BLaER1 treated with 17β-estradiol and CSF1 and Interleukin-3, amounts not matched to agents 10 nM and 100 nM (cell line): ENCODE results near the gene HIF1AN.
"Not testable (repeated sequence)": the region's sequence is repeated elsewhere in the genome, so short reads cannot be mapped to it uniquely, and the experiment has no call there.

Experiments used
- H3K27ac ChIP-seq, 11 experiments: shearing (Covaris generic); formaldehyde crosslinking; 2 replicates each; pipeline ENCODE4 v1.8.1; 2022
- H3K27me3 ChIP-seq, 11 experiments: shearing (Covaris generic); formaldehyde crosslinking; 2 replicates each; pipeline ENCODE4 v1.8.1; 2022
- H3K36me3 ChIP-seq, 11 experiments: shearing (Covaris generic); formaldehyde crosslinking; 2 replicates each; pipeline ENCODE4 v1.8.1; 2022
- H3K4me1 ChIP-seq, 10 experiments: shearing (Covaris generic); formaldehyde crosslinking; 2 replicates each; pipeline ENCODE4 v1.8.1; 2022
- H3K4me2 ChIP-seq, 11 experiments: shearing (Covaris generic); formaldehyde crosslinking; 2 replicates each; pipeline ENCODE4 v1.8.1; 2022
- H3K4me3 ChIP-seq, 10 experiments: shearing (Covaris generic); formaldehyde crosslinking; 2 replicates each; pipeline ENCODE4 v1.8.1; 2022
- H3K9ac ChIP-seq, 11 experiments: shearing (Covaris generic); formaldehyde crosslinking; 2 replicates each; pipeline ENCODE4 v1.8.1; 2022
- H3K9me3 ChIP-seq, 11 experiments: shearing (Covaris generic); formaldehyde crosslinking; replicated peaks in 1 of 11; 2 replicates each; pipeline ENCODE4 v1.8.1; 2022
- H4K20me1 ChIP-seq, 11 experiments: shearing (Covaris generic); formaldehyde crosslinking; 2 replicates each; pipeline ENCODE4 v1.8.1; 2022
- Cebpa-rat ChIP-seq, 11 experiments: shearing (Covaris generic); IDR thresholded peaks; 2 replicates each; pipeline ENCODE4 v1.8.1; 2022

Gene HIF1AN

DNA sequence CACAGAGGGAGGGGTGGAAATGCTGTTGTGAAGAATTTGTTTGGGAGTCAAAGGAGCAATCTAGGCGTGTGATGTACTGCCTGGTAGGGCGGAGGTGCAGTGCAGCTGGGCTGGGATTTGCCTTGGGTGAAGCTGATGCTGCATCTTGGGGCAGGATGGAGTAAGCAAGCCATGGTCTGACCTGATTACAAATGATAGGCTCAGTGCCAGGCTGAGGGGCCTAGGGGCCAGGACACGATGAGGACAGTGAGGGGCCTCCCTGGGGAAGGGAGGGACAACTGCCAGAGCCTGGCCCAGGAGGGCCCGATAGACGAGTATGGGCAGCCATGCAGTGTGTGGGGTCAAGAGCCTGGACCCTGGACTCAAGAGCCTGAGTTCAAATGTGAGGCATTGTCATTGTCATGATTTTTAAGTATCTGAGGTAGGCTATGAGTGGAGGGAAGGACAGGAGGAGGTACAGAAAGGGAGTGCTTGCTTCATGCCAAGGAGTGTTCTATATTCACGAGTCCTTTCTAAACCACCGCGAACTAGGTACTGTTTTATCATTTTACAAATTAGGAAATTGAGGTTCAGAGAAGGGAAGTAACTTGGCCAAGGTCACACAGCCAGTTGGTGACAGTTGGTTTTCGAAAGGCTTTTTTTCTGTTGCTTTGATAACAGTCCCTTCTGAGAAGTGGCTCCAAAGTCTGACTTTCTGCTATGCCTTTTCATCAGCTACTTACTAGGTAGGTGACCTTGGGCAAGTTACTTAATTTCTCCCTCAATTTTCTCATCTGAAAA, 29.7 kb downstream of the HIF1AN start:
- Histone ChIP-seq H3K4me1 (peaks cover 7 to 15% (median 12%) of the 10 kb centered on the region in 10 experiments; a peak in 17 of 20 replicates), H3K9ac (no peak overlapping the region), H3K4me2 (no peak overlapping the region), H3K36me3 (peaks cover 0 to 2% (median 0%) of the 10 kb centered on the region in 11 experiments; a peak in 1 of 22 replicates), H4K20me1 (peaks cover 0 to 5% (median 0%) of the 10 kb centered on the region in 11 experiments; a peak in 4 of 22 replicates), H3K27me3 (peaks cover 9 to 40% (median 36%) of the 10 kb centered on the region in 11 experiments; a peak in 20 of 22 replicates), H3K27ac (no peak overlapping the region), H3K4me3 (no peak overlapping the region), H3K9me3 (no peaks in the 10 kb centered on the region)
- no peak for TF ChIP-seq Cebpa-rat (IDR thresholded peaks at IDR 0.05)

GRCh38 chr10:100566561-100566960, 30.8 kb downstream of the HIF1AN start:
- Histone ChIP-seq H3K4me1 (peaks cover 7 to 15% (median 12%) of the 10 kb centered on the region in 10 experiments; a peak in 17 of 20 replicates), H3K27me3 (peaks cover 9 to 44% (median 39%) of the 10 kb centered on the region in 11 experiments; a peak in 20 of 22 replicates), H3K36me3 (no peaks in the 10 kb centered on the region; a peak in 1 of 22 replicates), H3K4me2 (no peak overlapping the region), H3K27ac (no peak overlapping the region), H3K4me3 (no peak overlapping the region), H3K9me3 (no peaks in the 10 kb centered on the region), H4K20me1 (peaks cover 0 to 5% (median 0%) of the 10 kb centered on the region in 11 experiments; a peak in 4 of 22 replicates), H3K9ac (no peak overlapping the region)
- no peak for TF ChIP-seq Cebpa-rat (IDR thresholded peaks at IDR 0.05)

DNA sequence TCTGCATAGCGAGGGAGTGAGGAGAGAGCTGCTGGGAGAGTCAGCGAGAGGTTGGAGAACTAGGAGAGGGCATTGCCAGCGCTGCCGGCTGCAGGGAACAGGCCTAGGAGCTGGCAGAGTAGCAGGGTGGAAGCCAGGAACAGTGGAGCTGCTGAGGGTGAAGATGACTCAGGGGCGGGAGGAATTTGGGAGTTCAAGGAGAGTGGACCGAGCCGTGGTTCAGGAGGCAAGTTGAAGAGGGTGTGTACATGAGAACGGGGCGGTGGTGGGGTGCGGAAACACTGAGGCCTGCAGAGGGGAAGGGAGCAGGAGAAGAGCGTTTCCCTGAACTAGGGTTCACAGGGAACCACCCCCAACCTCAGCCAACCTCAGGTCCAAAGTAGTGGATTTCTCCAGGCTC, 31.5 kb downstream of the HIF1AN start:
- Histone ChIP-seq H3K4me2 (no peak overlapping the region), H3K36me3 (no peaks in the 10 kb centered on the region; a peak in 1 of 22 replicates), H3K27ac (no peak overlapping the region), H3K4me1 (peaks cover 7 to 15% (median 12%) of the 10 kb centered on the region in 10 experiments; a peak in 17 of 20 replicates), H4K20me1 (peaks cover 0 to 5% (median 0%) of the 10 kb centered on the region in 11 experiments; a peak in 4 of 22 replicates), H3K9ac (no peak overlapping the region), H3K9me3 (no peaks in the 10 kb centered on the region), H3K4me3 (no peak overlapping the region), H3K27me3 (peaks cover 9 to 44% (median 39%) of the 10 kb centered on the region in 11 experiments; a peak in 20 of 22 replicates)
- TF ChIP-seq Cebpa-rat (IDR thresholded peaks at IDR 0.05): no peak

DNA sequence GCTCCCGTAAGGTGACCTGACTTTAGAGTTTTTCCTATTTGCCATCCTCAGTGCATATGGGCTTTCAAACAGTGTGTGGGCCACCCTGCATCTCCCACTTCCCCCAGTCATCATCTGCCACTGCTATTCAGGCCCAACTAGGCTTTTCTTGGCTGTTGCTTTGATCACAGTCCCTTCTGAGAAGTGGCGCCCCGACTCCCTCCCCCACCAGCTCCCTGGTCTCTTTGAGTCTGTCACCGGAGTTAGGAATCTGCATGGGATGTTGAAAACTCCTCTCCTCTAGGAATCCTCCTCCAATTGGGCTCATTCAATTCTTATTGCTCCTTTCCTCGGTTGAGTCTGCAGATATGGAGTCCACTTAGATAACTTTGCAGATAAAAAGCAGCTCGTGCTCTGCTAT, 32.1 kb downstream of the HIF1AN start:
- H3K27ac ChIP-seq: no peak overlapping the region
- no peak overlapping the region for H3K4me2 ChIP-seq
- H3K27me3 ChIP-seq: peaks cover 9 to 44% (median 39%) of the 10 kb centered on the region in 11 experiments; a peak in 20 of 22 replicates
- no peak for TF ChIP-seq Cebpa-rat (IDR thresholded peaks at IDR 0.05)
- H3K4me3 ChIP-seq: no peak overlapping the region
- no peak overlapping the region for H3K9ac ChIP-seq
- no peaks in the 10 kb centered on the region for H3K9me3 ChIP-seq
- peaks cover 1 to 9% (median 7%) of the 10 kb centered on the region in 10 experiments; a peak in 17 of 20 replicates for H3K4me1 ChIP-seq
- H3K36me3 ChIP-seq: no peaks in the 10 kb centered on the region
- peaks cover 0 to 5% (median 0%) of the 10 kb centered on the region in 11 experiments; a peak in 4 of 22 replicates for H4K20me1 ChIP-seq

DNA sequence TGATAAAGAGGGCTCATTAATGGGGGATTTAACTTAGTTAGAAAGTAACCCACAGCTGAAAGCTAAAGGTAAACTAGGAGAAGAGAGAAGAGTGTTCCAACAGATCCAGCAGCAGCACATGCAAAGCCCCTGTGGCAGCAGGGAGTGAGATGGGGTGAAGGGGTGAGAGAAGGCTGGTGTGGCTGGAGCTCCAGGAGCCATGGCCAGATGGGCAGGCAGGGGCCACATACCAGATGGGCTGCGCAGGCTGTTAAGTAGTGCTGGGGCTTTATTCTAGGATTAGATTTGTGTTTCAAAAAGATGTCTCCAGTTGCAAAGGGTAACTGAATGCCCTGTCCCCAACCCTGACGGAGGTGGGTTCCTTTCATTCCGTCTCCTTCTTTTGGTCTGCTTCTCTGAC, 33.2 kb downstream of the HIF1AN start:
- H4K20me1 ChIP-seq: peaks cover 0 to 5% (median 0%) of the 10 kb centered on the region in 11 experiments; a peak in 3 of 22 replicates
- no peak overlapping the region for H3K4me3 ChIP-seq
- H3K4me2 ChIP-seq: no peak overlapping the region
- peaks cover 9 to 44% (median 39%) of the 10 kb centered on the region in 11 experiments; a peak in 20 of 22 replicates for H3K27me3 ChIP-seq
- H3K27ac ChIP-seq: no peak overlapping the region
- no peaks in the 10 kb centered on the region for H3K4me1 ChIP-seq
- no peaks in the 10 kb centered on the region for H3K9me3 ChIP-seq
- H3K9ac ChIP-seq: no peak overlapping the region
- no peak for TF ChIP-seq Cebpa-rat (IDR thresholded peaks at IDR 0.05)
- no peaks in the 10 kb centered on the region for H3K36me3 ChIP-seq

DNA sequence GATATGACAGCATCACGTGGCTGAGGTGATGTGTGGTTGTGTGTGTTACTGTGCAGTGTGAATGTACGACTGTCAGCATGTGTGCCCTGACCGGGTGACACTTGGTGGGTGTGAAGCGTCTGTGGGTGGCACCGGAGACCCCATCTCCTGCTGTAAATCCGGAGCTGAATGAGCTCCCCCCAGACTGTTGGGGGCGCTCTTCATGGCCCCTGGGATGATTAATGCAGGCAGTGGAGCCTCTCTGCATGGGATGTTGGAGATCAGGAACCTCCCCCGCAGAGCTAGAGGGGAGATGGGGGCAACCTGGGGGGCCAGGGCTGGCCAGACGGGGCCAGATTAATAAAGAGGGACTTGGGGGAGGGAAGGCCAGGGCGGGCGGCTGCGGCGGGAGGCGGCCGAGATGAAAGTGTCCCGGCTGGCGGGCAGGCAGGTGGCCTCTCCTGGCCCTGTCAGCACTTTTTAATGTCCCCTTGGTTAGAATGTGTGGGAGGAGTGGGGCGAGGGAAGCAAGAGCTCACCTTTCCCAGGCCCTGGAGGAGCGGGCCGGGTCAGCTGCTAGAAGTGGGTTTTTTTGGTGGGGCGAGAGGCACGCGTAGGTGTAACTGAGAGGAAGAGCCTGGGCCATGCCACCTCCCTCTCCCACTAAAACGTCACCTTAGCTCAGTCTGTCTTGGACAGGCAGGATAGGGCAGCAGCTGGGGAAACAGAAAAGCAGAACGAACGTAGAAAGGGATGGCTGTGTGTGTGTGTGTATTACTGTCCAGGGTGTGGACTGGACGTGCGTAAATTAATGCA, 34.1 kb downstream of the HIF1AN start:
- H3K4me1 ChIP-seq: no peaks in the 10 kb centered on the region
- H3K9ac ChIP-seq: no peak overlapping the region
- no peak for TF ChIP-seq Cebpa-rat (IDR thresholded peaks at IDR 0.05)
- H3K4me3 ChIP-seq: no peak overlapping the region
- H3K36me3 ChIP-seq: no peaks in the 10 kb centered on the region
- H3K27ac ChIP-seq: no peak overlapping the region
- peaks cover 0 to 5% (median 0%) of the 10 kb centered on the region in 11 experiments; a peak in 3 of 22 replicates for H4K20me1 ChIP-seq
- H3K4me2 ChIP-seq: no peak overlapping the region
- peaks cover 9 to 44% (median 39%) of the 10 kb centered on the region in 11 experiments; a peak in 20 of 22 replicates for H3K27me3 ChIP-seq
- H3K9me3 ChIP-seq: no peaks in the 10 kb centered on the region

GRCh38 chr10:100570506-100570905, 34.8 kb downstream of the HIF1AN start:
- Histone ChIP-seq H3K4me2 (no peak overlapping the region), H4K20me1 (peaks cover 0 to 5% (median 0%) of the 10 kb centered on the region in 11 experiments; a peak in 2 of 22 replicates), H3K36me3 (no peaks in the 10 kb centered on the region), H3K27ac (no peak overlapping the region), H3K27me3 (peaks cover 9 to 44% (median 39%) of the 10 kb centered on the region in 11 experiments; a peak in 20 of 22 replicates), H3K4me3 (no peak overlapping the region), H3K9ac (no peak overlapping the region), H3K4me1 (no peaks in the 10 kb centered on the region), H3K9me3 (no peaks in the 10 kb centered on the region)
- no peak for TF ChIP-seq Cebpa-rat (IDR thresholded peaks at IDR 0.05)

- no peaks in the 10 kb centered on the region for H3K4me1 ChIP-seq
- no peak for TF ChIP-seq Cebpa-rat (IDR thresholded peaks at IDR 0.05)
- H3K4me2 ChIP-seq: no peak overlapping the region
- no peaks in the 10 kb centered on the region for H3K36me3 ChIP-seq
- no peaks in the 10 kb centered on the region for H3K9me3 ChIP-seq
- no peak overlapping the region for H3K27ac ChIP-seq
- no peak overlapping the region for H3K9ac ChIP-seq
- H3K27me3 ChIP-seq: peaks cover 9 to 44% (median 39%) of the 10 kb centered on the region in 11 experiments; a peak in 20 of 22 replicates
- peaks cover 0 to 5% (median 0%) of the 10 kb centered on the region in 11 experiments; a peak in 1 of 22 replicates for H4K20me1 ChIP-seq
- no peak overlapping the region for H3K4me3 ChIP-seq
These were observed 35.5 kb downstream of the HIF1AN start for GRCh38 chr10:100571084-100571856.

DNA sequence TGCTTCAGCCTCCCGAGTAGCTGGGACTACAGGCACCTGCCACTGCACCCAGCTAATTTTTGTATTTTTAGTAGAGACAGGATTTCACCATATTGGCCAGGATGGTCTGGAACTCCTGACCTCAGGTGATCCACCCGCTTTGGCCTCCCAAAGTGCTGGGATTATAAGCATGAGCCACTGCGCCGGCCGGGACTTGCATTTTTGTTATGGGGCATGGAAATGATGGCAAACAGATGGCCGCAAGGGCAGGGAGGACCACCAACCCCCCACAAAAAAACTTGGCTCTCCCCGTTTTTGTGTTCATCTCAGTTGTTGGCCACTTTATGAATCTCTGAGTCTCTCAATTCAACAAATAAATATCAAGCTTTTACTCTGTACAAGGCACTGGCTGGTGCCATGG, 39.4 kb downstream of the HIF1AN start:
- H3K36me3 ChIP-seq, H3K4me2 ChIP-seq, H3K27ac ChIP-seq, H3K9ac ChIP-seq, H3K4me3 ChIP-seq, H4K20me1 ChIP-seq, H3K9me3 ChIP-seq: not testable (repeated sequence)
- H3K27me3 ChIP-seq: peaks cover 0 to 11% (median 4%) of the 10 kb centered on the region in 11 experiments; a peak in 16 of 22 replicates
- peaks cover 7 to 18% (median 12%) of the 10 kb centered on the region in 10 experiments; a peak in 17 of 20 replicates for H3K4me1 ChIP-seq
